ENCODE data around the gene KIFC1. TPM values are rescaled to one million over a fixed set of nuclear protein-coding genes. Genes with fewer than 3 reads are reported as not detected.

KIFC1 gene
- total and polyA plus RNA-seq, 9 of the 15 experiments (the other 6 are each of a cell fraction or from before 2014, with no cell fraction given): 1.3 to 95.2 (median 76.9) TPM

GRCh38 chr6:33443025-33443424 is 51.4 kb downstream of the KIFC1 start:
- Histone ChIP-seq H3K9ac (ENCODE audit: insufficient read depth in 1 of 2, low read depth in 2 of 2, low read length in 2 of 2) (no peak overlapping the region), H3K9me1 (ENCODE audit: control insufficient read depth, insufficient read depth, low read length) (peaks cover 3% of the 10 kb centered on the region), H3K36me3 (ENCODE audit: control insufficient read depth, insufficient read depth, low read length) (peaks cover 74% of the 10 kb centered on the region), H3K4me2 (ENCODE audit: insufficient read depth, low read length) (no peak overlapping the region), H3K9me3 (replicated peaks; ENCODE audit: control insufficient read depth, insufficient read depth, low read depth, low read length) (no peaks in the 10 kb centered on the region), H3K27me3 (ENCODE audit: control insufficient read depth in 2 of 2, insufficient read depth in 2 of 2, low read length in 2 of 2) (no peaks in the 10 kb centered on the region), H3K79me2 (ENCODE audit: control insufficient read depth, insufficient read depth, low read length) (no peaks in the 10 kb centered on the region), H3K4me1 (replicated peaks in 1 of 2; ENCODE audit: control insufficient read depth in 2 of 2, insufficient read depth in 2 of 2, low read length in 2 of 2) (peaks cover 19 to 32% of the 10 kb centered on the region in 2 experiments), H4K20me1 (replicated peaks; ENCODE audit: control insufficient read depth, insufficient read depth, low read length) (no peaks in the 10 kb centered on the region; the same call in 1 of the 2 replicates), H2AFZ (ENCODE audit: low read depth, low read length) (no peak overlapping the region), H3K27ac (ENCODE audit: extremely low read depth, low read depth, low read length) (no peak overlapping the region), H3K4me3 (no peak overlapping the region)
- DNase-seq (ENCODE audit: extremely low read depth in 1 of 4, low spot score in 3 of 4): no peak
- in situ Hi-C loops (cut with MboI): no loop called here
- ATAC-seq: no peak
- POLR2A ChIA-PET: no interaction called here
- 88% methylated on average over 17 of the region's 17 CpGs for WGBS (ENCODE audit: insufficient coverage, low coverage, missing lambda C conversion rate)
- CTCF ChIA-PET (ENCODE audit: low intra/inter-chr PET ratio): interaction anchor here (0.6 kb wide), 1 partner anchor 8 kb away, joined by 3 read pairs; no protein-coding TSS in a partner anchor
- intact Hi-C loops (cut with micrococcal nuclease): no loop called here
- no TSS peak for BruUV-seq (replicated peaks)
- no peak for FAIRE-seq
- peak; percentile 52; the same call in 1 of the 2 replicates for TF ChIP-seq POLR2G (IDR thresholded peaks at IDR 0.05; ENCODE audit: low read depth, low read length)
- TF ChIP-seq, protein P1, sequence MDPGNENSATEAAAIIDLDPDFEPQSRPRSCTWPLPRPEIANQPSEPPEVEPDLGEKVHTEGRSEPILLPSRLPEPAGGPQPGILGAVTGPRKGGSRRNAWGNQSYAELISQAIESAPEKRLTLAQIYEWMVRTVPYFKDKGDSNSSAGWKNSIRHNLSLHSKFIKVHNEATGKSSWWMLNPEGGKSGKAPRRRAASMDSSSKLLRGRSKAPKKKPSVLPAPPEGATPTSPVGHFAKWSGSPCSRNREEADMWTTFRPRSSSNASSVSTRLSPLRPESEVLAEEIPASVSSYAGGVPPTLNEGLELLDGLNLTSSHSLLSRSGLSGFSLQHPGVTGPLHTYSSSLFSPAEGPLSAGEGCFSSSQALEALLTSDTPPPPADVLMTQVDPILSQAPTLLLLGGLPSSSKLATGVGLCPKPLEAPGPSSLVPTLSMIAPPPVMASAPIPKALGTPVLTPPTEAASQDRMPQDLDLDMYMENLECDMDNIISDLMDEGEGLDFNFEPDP (CRISPR knock-in tag; IDR thresholded peaks at IDR 0.05): no peak
